Esophagus squamous epithelium (tissue), 5 donors: ENCODE results near the gene REEP6. TPM values are rescaled to one million over a fixed set of nuclear protein-coding genes. Genes with fewer than 3 reads are reported as not detected.

Source experiments
- DNase-seq: peaks from one replicate; lab custom pipeline; 2025; lab: John Stamatoyannopoulos, UW
- H3K27ac ChIP-seq, 4 donors: fragments of 200-600 bp; sonication (generic); one replicate each; pipeline ENCODE4 v1.5.1; 2016 to 2019; ENCODE audit warnings: mild to moderate bottlenecking in 1 of 4
- H3K27me3 ChIP-seq, 4 donors: fragments of 200-600 bp; sonication (generic); 1 replicate in 3 of 4; 2 replicates in 1 of 4; pipeline versions ENCODE4 v1.5.1 to v1.6.0; 2017 to 2021; ENCODE audit warnings: antibody characterized with exemption in 1 of 4
- H3K36me3 ChIP-seq, 3 donors: fragments of 200-600 bp; sonication (generic); one replicate each; pipeline ENCODE4 v1.5.1; 2016 to 2019
- H3K4me1 ChIP-seq, 3 donors: fragments of 200-600 bp; sonication (generic); one replicate each; pipeline ENCODE4 v1.5.1; 2017 to 2019
- H3K4me3 ChIP-seq, 4 donors: fragments of 200-600 bp; sonication (generic); 1 replicate in 3 of 4; 2 replicates in 1 of 4; pipeline ENCODE4 v1.5.1; 2016 to 2019; ENCODE audit warnings: mild to moderate bottlenecking in 2 of 4, moderate library complexity in 1 of 4
- H3K9me3 ChIP-seq, 3 donors: fragments of 200-600 bp; sonication (generic); one replicate each; pipeline ENCODE4 v1.5.1; 2016 to 2019
- CTCF ChIP-seq, 6 experiments: fragments of 450-650 bp in 4 of 6; fragments of 200-600 bp in 2 of 6; sonication (generic) in 2 of 6; IDR thresholded peaks; one replicate each; pipeline ENCODE4 v1.5.1; 2016 to 2019; ENCODE audit warnings: antibody characterized with exemption in 6 of 6, mild to moderate bottlenecking in 4 of 6, moderate library complexity in 4 of 6
- POLR2A ChIP-seq, 4 donors: fragments of 450-650 bp; IDR thresholded peaks; one replicate each; pipeline ENCODE4 v1.6.1; 2017; ENCODE audit warnings: antibody characterized with exemption in 4 of 4, mild to moderate bottlenecking in 4 of 4, moderate library complexity in 3 of 4
- WGBS, 2 donors: methylation state at CpG; one replicate each; pipeline ENCODE4 v1.1.5; 2018; 5-methylcytosine and 5-hydroxymethylcytosine counted together
- intact Hi-C: fragments of 100-400 bp; cut with DNase I; formaldehyde crosslinking; loops from one replicate; pipeline ENCODE4 v1.15.0; 2022
- total RNA-seq, 4 donors: library from RNA; depleted of rRNA; stranded (reverse); fragments of >200 nt; gene quantifications; one replicate each; pipeline ENCODE4 v1.1.0, GENCODE V29; 2016
- donor health status: DM: yes; HTN: yes; CAD: no.

Gene REEP6
- total RNA-seq, 4 donors from 2014 or later = 5.7 to 13.8 (median 9.4) TPM

GRCh38 chr19:1491849-1492170, 829 bp downstream of the REEP6 start:
- Histone ChIP-seq H3K27me3 (peaks cover 0 to 13% (median 0%) of the 10 kb centered on the region in 4 donors), H3K9me3 (no peaks in the 10 kb centered on the region), H3K36me3 (no peaks in the 10 kb centered on the region), H3K27ac (peak overlapping the region in 1 of 4 donors; percentile 50), H3K4me1 (peaks cover 16 to 41% (median 21%) of the 10 kb centered on the region in 3 donors), H3K4me3 (peak overlapping the region; percentile 48 to 79 (median 52))
- no peak for DNase-seq
- intact Hi-C loops = no loop called here
- TF ChIP-seq CTCF (IDR thresholded peaks at IDR 0.05) (no peak), POLR2A (IDR thresholded peaks at IDR 0.05) (no peak)
- 45 to 53% methylated on average over 8 to 12 of the region's 12 CpGs for whole genome bisulfite sequencing, 2 donors

- TF ChIP-seq CTCF (IDR thresholded peaks at IDR 0.05) (no peak), POLR2A (IDR thresholded peaks at IDR 0.05) (no peak)
- no peaks in the 10 kb centered on the region for H3K36me3 ChIP-seq
- no peak overlapping the region for H3K4me3 ChIP-seq
- H3K4me1 ChIP-seq = peaks cover 16 to 48% (median 24%) of the 10 kb centered on the region in 3 donors
- peaks cover 0 to 20% (median 0%) of the 10 kb centered on the region in 4 donors for H3K27me3 ChIP-seq
- intact Hi-C loops = no loop called here
- no peak for DNase-seq
- WGBS, 2 donors = 47 to 56% methylated on average over 2 to 7 of the region's 10 CpGs
- no peaks in the 10 kb centered on the region for H3K9me3 ChIP-seq
- H3K27ac ChIP-seq = no peak overlapping the region
These were observed 1.6 kb downstream of the REEP6 start for GRCh38 chr19:1492474-1493006.

- intact Hi-C loops = no loop called here
- Histone ChIP-seq H3K9me3 (no peaks in the 10 kb centered on the region), H3K4me3 (no peak overlapping the region), H3K27ac (no peak overlapping the region), H3K4me1 (peaks cover 16 to 49% (median 24%) of the 10 kb centered on the region in 3 donors), H3K27me3 (peaks cover 0 to 26% (median 0%) of the 10 kb centered on the region in 4 donors), H3K36me3 (no peaks in the 10 kb centered on the region)
- WGBS, 2 donors = 72% methylated on average over 9 to 13 of the region's 15 CpGs
- TF ChIP-seq CTCF (IDR thresholded peaks at IDR 0.05) (no peak), POLR2A (IDR thresholded peaks at IDR 0.05) (no peak)
- DNase-seq = no peak
These were observed 3.3 kb downstream of the REEP6 start for GRCh38 chr19:1494115-1494815.

GRCh38 chr19:1495051-1495798, 4.2 kb downstream of the REEP6 start:
- Histone ChIP-seq H3K27me3 (peaks cover 0 to 29% (median 0%) of the 10 kb centered on the region in 4 donors), H3K9me3 (no peaks in the 10 kb centered on the region), H3K27ac (no peak overlapping the region), H3K4me1 (peaks cover 9 to 40% (median 15%) of the 10 kb centered on the region in 3 donors), H3K36me3 (no peaks in the 10 kb centered on the region), H3K4me3 (no peak overlapping the region)
- WGBS, 2 donors = 67 to 81% methylated on average over 3 to 13 of the region's 37 CpGs
- TF ChIP-seq POLR2A (IDR thresholded peaks at IDR 0.05) = no peak
- no peak for TF ChIP-seq CTCF (IDR thresholded peaks at IDR 0.05)
- intact Hi-C loops = no loop called here
- no peak for DNase-seq
